Coronary artery (tissue), 2 donors: Measurements from ENCODE around the gene HRAS.

Source experiments
- DNase-seq: peaks from one replicate; pipeline ENCODE4 v3.0.0-alpha.2; 2017; ENCODE audit warnings: low spot score
- H3K27ac ChIP-seq, 2 donors: fragments of 200-600 bp; sonication (generic); one replicate each; pipeline ENCODE4 v1.5.1; 2016 to 2019
- H3K4me3 ChIP-seq: fragments of 200-600 bp; sonication (generic); 2 replicates; pipeline ENCODE4 v1.5.1; 2016; ENCODE audit warnings: mild to moderate bottlenecking, moderate library complexity
- CTCF ChIP-seq: fragments of 200-600 bp; sonication (generic); IDR thresholded peaks from one replicate; pipeline ENCODE4 v1.5.1; 2019; ENCODE audit warnings: antibody characterized with exemption

The HRAS gene

DNA sequence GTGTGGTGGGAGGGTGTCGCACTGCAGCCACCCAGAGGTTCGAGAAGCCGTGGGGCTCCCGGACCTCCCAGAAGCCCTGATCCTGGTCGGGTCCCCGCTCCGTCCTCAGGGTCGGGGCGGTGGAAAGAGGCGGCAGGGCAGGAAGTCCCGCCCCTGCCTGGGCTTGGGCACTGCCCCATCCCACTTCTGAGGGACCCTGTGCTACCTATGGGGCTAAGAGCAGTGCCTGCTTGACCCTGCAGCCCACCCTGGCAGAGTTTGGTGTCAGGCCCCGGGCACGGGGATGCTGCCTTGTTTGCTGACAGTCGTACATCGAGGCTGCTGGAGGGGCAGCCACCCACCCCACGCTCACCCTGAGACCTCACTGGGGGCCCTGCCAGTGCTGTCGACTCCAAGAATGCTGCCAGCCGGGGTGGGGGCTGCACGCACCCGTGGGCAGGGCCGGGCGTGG, 47.8 kb downstream of the HRAS start:
- no peak overlapping the region for H3K4me3 ChIP-seq
- H3K27ac ChIP-seq: no peak overlapping the region
- DNase-seq: no peak
- no peak for TF ChIP-seq CTCF

DNA sequence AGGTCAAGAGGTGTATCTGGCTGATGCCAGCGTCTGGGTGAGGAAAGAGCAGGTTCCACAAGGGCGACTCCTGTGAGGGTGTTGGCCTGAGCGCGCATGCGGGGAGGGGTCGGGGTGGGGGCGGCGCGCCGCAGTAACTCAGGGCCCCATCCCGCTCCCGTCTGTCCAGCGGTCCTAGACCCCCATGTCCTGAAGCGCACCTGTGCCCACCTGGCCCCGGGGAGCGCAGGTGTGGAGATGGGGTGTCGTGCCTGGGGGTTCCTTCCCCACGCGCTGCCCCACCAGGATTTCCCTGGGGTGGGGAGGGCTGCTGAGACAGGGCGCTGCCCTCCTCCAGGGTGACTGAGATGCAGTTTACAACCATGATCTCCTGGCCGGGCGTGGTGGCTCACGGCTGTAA, 49.2 kb downstream of the HRAS start:
- H3K27ac ChIP-seq: no peak overlapping the region
- no peak for DNase-seq
- no peak for TF ChIP-seq CTCF
- no peak overlapping the region for H3K4me3 ChIP-seq

- DNase-seq: no peak
- no peak overlapping the region for H3K4me3 ChIP-seq
- TF ChIP-seq CTCF: no peak
Measured at GRCh38 chr11:484616-485015, 50.8 kb downstream of the HRAS start.

More at GRCh38 chr11:484616-485015, 50.8 kb downstream of the HRAS start:
- no peak overlapping the region for H3K27ac ChIP-seq
